ENCODE results near the gene B4GALNT1.

The B4GALNT1 gene

DNA sequence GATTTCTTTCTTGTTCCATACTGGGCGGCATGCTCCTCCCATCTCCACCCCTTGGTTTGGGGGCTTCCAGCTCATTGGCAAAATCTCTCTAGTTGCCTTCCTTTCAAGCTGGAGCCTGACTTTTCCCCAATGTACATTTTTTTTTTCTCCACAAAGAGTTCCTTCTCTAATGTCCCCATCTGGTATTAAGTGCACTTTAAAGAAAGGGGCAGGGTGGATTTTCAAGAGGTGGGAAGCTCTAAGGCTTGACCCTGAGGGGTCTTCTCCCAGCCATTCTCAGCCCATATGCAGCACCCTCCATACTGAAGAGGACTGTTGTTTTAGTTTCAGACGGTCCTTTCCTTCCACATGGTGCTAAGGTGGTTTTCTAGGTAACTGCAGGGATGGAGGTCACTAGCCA lies 47.8 kb downstream of the B4GALNT1 start:
- no peak for DNase-seq (ENCODE audit: low spot score)

- no peak for DNase-seq (ENCODE audit: low spot score)
Observed at GRCh38 chr12:57584690-57585089, 48.3 kb downstream of the B4GALNT1 start.

- DNase-seq (ENCODE audit: low spot score) = no peak
Observed at GRCh38 chr12:57584050-57584449, 49.0 kb downstream of the B4GALNT1 start.

GRCh38 chr12:57583008-57583831 lies 49.8 kb downstream of the B4GALNT1 start:
- DNase-seq (ENCODE audit: low spot score) = peak; percentile 79

- no peak for DNase-seq (ENCODE audit: low spot score)
Observed at GRCh38 chr12:57582440-57582839, 50.6 kb downstream of the B4GALNT1 start.

- DNase-seq (ENCODE audit: low spot score) = no peak
Observed at GRCh38 chr12:57581802-57582201, 51.2 kb downstream of the B4GALNT1 start.

DNA sequence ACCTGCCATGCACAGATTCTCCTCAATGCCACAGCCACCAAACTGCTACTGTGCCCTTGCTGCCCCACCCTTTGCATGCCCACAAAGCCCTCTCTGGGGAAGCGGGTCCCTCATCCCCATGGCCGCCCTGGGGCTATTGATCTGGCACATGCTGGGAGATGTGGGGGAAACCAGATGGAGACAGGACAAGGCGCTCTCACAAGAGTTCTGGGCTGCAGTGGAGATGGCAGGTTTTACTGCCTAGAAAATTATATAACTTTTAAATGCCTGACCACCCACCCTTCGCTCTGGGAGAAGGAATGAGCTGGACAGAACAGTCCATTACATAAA lies 52.6 kb downstream of the B4GALNT1 start:
- no peak for DNase-seq (ENCODE audit: low spot score)

GRCh38 chr12:57579677-57580465 lies 53.1 kb downstream of the B4GALNT1 start:
- no peak for DNase-seq (ENCODE audit: low spot score)

- DNase-seq (ENCODE audit: low spot score) = no peak
Observed at GRCh38 chr12:57579011-57579410, 54.0 kb downstream of the B4GALNT1 start.

GRCh38 chr12:57577981-57578758 lies 54.8 kb downstream of the B4GALNT1 start:
- DNase-seq (ENCODE audit: low spot score) = no peak

- DNase-seq (ENCODE audit: low spot score) = no peak
Observed at GRCh38 chr12:57576613-57577160, 56.3 kb downstream of the B4GALNT1 start.
